Lower lobe of right lung (tissue), 2 donors: ENCODE results near the gene CCDC71L. TPM values are rescaled to one million over a fixed set of nuclear protein-coding genes. Genes with fewer than 3 reads are reported as not detected.

Experiments used
- ATAC-seq, 2 donors: fragments of 200-7000 bp; cut with Tn5 transposase; one replicate each; pipeline ENCODE4 v1.9.1; 2020 to 2022; ENCODE audit warnings: mild to moderate bottlenecking in 2 of 2, moderate library complexity in 2 of 2
- DNase-seq: peaks from one replicate; pipeline ENCODE4 v3.0.0-alpha.2; 2020
- H3K27ac ChIP-seq: fragments of 200-600 bp; one replicate; pipeline ENCODE4 v1.8.0; 2022
- H3K27me3 ChIP-seq: fragments of 200-600 bp; one replicate; pipeline ENCODE4 v1.8.0; 2022; ENCODE audit warnings: low read depth
- H3K36me3 ChIP-seq: fragments of 200-600 bp; one replicate; pipeline ENCODE4 v1.8.0; 2022; ENCODE audit warnings: mild to moderate bottlenecking
- H3K4me1 ChIP-seq: fragments of 200-600 bp; one replicate; pipeline ENCODE4 v1.8.0; 2022
- H3K4me3 ChIP-seq: fragments of 200-600 bp; one replicate; pipeline ENCODE4 v1.8.0; 2022; ENCODE audit warnings: mild to moderate bottlenecking
- H3K9me3 ChIP-seq: fragments of 200-600 bp; one replicate; pipeline ENCODE4 v1.8.0; 2022
- intact Hi-C: fragments of 100-400 bp; cut with DNase I; formaldehyde crosslinking; loops from one replicate; pipeline ENCODE4 v1.11.0; 2022
- total RNA-seq: library from RNA; stranded (reverse); fragmentation: NEBNext Ultra II Directional; extraction: Animal tissue kit (Norgen Biotek cat#: 25700); gene quantifications from one replicate; pipeline ENCODE4 v1.2.1, GENCODE V29; 2021
- TF ChIP-seq, protein P1 (sequence below): fragments of 200-600 bp; IDR thresholded peaks from one replicate; pipeline ENCODE4 v1.8.0; 2022; ENCODE audit warnings: antibody characterized with exemption, mild to moderate bottlenecking
- donor health status: DM: no; HTN: yes; CAD: no; lungs with severe emphysema.

CCDC71L gene
- total RNA-seq, 1 donor from 2014 or later: 24.1 TPM

DNA sequence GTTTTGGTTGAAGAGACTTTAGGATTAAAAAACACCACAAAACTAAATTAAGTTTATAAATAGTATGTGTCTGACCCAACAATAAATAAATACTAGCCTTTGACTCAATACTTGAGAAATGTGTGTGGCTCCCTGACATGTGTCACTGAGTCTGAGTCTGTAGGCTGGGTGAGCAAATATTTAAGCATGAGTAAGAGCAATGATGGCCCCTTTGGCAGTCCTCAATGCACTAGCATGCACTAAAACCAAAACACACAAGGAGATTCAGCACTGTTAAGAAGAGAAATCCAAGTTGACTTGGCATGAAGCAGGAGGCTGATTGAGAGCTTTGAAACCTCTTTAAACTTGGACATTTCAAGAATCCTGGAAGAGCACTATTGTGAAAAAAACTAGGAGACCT lies 37.1 kb downstream of the CCDC71L start:
- H3K4me1 ChIP-seq: peaks cover 12% of the 10 kb centered on the region
- TF ChIP-seq, protein P1, sequence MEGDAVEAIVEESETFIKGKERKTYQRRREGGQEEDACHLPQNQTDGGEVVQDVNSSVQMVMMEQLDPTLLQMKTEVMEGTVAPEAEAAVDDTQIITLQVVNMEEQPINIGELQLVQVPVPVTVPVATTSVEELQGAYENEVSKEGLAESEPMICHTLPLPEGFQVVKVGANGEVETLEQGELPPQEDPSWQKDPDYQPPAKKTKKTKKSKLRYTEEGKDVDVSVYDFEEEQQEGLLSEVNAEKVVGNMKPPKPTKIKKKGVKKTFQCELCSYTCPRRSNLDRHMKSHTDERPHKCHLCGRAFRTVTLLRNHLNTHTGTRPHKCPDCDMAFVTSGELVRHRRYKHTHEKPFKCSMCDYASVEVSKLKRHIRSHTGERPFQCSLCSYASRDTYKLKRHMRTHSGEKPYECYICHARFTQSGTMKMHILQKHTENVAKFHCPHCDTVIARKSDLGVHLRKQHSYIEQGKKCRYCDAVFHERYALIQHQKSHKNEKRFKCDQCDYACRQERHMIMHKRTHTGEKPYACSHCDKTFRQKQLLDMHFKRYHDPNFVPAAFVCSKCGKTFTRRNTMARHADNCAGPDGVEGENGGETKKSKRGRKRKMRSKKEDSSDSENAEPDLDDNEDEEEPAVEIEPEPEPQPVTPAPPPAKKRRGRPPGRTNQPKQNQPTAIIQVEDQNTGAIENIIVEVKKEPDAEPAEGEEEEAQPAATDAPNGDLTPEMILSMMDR: no peak
- H3K36me3 ChIP-seq: no peaks in the 10 kb centered on the region
- peaks cover 13% of the 10 kb centered on the region for H3K9me3 ChIP-seq
- ATAC-seq (no peak), DNase-seq (no peak)
- intact Hi-C loops: no loop called here
- no peaks in the 10 kb centered on the region for H3K27me3 ChIP-seq
- no peak overlapping the region for H3K27ac ChIP-seq
- no peak overlapping the region for H3K4me3 ChIP-seq

DNA sequence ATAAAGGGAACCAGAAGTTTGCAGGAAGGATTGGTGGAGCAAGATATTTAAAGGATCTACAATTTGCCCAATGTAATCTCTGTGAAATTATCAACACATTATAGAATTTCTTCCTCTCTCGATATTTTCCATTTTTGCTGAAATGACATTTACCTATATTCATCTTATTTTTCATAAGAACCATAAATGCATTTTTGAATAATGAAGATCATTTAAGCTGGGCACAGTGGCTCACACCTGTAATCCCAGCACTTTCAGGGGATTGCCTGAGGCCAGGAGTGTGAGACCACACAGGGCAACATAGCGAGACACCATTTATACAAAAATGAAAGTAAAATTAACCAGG lies 37.7 kb downstream of the CCDC71L start:
- Histone ChIP-seq H3K27ac (no peak overlapping the region), H3K36me3 (no peaks in the 10 kb centered on the region), H3K4me3 (no peak overlapping the region), H3K27me3 (no peaks in the 10 kb centered on the region), H3K9me3 (peaks cover 13% of the 10 kb centered on the region), H3K4me1 (peaks cover 12% of the 10 kb centered on the region)
- intact Hi-C loops: no loop called here
- DNase-seq (no peak), ATAC-seq (no peak)
- TF ChIP-seq, protein P1: no peak

DNA sequence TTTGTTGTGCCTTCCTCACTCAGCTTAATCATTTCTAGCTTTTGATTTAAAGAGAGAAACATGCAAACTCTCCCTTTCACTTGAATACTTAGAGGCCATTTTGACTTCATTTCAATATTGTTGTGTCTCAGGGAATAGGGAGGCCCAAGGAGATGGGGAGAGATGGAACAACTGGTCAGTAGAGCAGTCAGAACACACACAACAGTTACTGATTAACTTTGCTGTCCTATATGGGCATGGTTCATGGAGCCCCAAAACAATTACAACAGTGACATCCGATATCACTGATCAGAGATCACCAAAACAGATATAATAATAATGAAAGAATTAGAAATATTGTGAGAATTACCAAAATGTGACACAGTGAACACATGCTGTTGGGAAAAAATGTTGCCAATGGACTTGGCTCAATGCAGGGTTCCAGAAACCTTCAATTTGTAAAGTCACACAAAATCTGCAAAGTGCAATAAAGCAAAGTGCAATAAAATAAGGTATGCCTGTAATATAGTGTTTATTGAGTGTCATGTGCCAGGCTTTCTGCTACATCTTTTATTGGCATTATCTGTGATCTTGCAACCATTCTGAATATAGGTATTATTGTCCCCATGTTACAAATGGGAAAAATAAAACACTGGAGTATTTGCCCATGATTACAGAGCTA lies 38.2 kb downstream of the CCDC71L start:
- TF ChIP-seq, protein P1: no peak
- Histone ChIP-seq H3K9me3 (peaks cover 13% of the 10 kb centered on the region), H3K27ac (no peak overlapping the region), H3K36me3 (no peaks in the 10 kb centered on the region), H3K4me3 (no peak overlapping the region), H3K4me1 (peaks cover 12% of the 10 kb centered on the region), H3K27me3 (no peaks in the 10 kb centered on the region)
- no peak for ATAC-seq
- DNase-seq: no peak
- intact Hi-C loops: no loop called here

DNA sequence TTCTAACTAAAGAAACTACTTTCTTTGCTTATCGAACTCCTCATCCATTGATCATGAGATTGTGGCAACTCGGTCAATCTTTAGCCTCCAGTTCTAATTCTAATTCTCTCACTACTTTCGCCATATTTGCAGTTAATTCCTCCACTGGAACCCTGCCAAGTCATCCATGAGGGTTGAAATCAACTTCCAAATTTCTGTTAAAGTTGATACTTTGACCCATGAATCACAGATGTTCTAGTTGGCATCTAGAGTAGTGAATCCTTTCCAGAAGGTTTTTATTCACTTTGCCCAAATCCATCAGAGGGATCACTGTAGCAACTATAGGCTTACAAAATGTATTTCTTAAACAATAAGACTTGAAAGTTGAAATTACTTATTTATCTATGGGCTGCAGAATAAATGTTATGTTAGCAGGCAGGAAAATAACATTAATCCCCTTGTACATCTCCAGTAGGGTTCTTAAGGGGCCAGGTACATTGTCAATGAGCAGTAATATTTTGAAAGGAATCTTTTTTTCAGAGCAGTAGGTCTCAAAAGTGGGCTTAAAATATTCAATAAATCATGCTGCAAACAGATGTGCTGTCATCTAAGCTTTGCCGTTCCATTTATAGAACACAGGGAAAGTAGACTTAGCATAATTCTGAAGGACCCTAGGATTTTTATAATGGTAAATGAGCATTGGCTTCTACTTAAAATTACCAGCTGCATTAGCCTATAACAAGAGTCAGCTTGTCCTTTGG lies 39.4 kb downstream of the CCDC71L start:
- intact Hi-C loops: no loop called here
- DNase-seq: no peak

DNA sequence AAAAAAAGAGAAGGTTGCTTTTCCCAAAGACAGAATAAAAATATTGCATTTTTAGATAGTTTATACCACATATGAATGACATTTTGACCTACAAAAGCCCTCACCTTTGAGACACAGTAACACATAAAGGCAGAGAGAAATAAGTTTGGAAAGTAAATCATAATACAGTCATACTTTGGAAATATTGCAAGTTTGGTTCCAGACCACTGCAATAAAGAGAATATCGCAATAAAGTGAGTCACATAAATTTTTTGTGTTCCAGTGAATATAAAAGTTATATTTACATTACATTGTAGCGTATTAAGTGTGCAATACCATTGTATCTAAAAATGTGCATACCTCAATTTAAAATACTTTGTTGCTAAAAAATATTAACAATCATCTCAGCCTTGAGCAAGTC lies 40.3 kb downstream of the CCDC71L start:
- TF ChIP-seq, protein P1: no peak
- no peak overlapping the region for H3K4me3 ChIP-seq
- peaks cover 10% of the 10 kb centered on the region for H3K4me1 ChIP-seq
- H3K36me3 ChIP-seq: no peaks in the 10 kb centered on the region
- intact Hi-C loops: no loop called here
- H3K9me3 ChIP-seq: peaks cover 13% of the 10 kb centered on the region
- no peak overlapping the region for H3K27ac ChIP-seq
- DNase-seq (no peak), ATAC-seq (no peak)
- no peaks in the 10 kb centered on the region for H3K27me3 ChIP-seq

More for the DNA sequence above, 39.4 kb downstream of the CCDC71L start:
- Histone ChIP-seq H3K36me3 (no peaks in the 10 kb centered on the region), H3K4me1 (peaks cover 12% of the 10 kb centered on the region), H3K27me3 (no peaks in the 10 kb centered on the region), H3K27ac (no peak overlapping the region), H3K9me3 (peaks cover 13% of the 10 kb centered on the region), H3K4me3 (no peak overlapping the region)
- TF ChIP-seq, protein P1: no peak
- ATAC-seq: no peak
